Stromal cell of bone marrow (primary cell): ENCODE results near the gene MOB3C.
"Not testable (repeated sequence)": the region's sequence is repeated elsewhere in the genome, so short reads cannot be mapped to it uniquely, and the experiment has no call there.

Experiments
- DNase-seq: peaks from one replicate; pipeline ENCODE4 v3.0.0-alpha.2; 2012; ENCODE audit warnings: low read depth

The MOB3C gene

DNA sequence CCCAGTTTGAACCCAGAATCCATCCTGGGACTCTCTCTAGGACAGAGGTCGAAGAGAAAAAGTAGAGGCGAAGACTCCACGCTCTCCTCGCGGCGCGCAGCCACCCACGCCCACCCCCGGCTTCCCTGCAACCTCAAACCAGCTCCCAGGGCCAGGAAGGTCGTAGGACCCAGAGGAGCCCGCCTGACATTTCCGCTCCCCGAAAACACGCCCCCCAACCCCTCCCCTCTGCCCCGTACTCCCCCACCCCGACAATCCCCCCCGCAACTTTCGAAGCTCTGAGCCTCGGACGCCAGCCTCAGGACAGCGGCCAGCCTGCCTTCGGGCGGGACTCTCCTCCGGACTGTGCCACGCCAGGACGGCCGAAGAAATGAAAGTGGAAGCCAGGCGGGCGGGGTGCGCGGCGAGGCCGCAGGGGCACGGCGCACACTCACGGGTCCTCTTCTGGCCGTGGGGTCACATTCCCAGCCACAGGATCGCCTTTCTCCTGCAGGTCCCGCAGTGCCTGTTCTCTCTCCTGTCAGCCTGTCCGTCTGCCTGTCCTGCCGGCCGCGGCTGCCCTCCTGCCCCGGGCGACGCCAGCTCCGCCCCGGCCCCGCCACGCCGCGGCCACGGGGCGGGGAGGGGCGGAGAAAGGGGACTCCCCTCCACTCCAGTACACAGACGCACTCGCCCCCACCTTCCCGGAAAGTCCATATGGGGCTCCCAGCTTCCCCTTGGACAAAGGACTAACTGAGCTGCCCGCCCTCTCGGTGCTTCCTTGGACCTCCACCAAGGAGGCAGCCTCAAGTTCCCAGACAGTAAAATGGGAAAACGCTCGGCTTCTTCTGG, at the start of gene MOB3C:
Gene MOB3C, minus strand, starts transcription at position 535 of the 831 bp plus-strand sequence. CDS start 3,490 bp downstream, outside the sequence.
- DNase-seq = peak; percentile 80

DNA sequence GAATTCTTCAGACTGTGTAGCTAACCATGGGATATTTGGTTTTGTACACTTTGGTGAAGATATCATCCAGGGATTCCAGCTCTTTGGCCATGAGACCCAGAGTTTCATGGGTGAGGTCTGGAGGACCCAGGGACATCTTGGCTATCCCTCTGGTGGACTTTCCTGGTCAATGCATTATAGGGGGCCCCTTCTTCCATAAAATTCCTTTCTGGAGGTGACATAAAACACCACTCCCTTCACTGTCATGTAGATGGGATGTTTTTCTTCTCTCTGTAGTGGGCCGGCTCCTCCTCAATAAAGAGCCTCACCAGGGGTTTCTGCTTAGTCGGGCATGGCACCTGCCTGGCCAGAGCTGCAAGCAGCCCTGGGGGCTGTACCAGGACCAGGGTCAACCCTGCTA, 49.4 kb upstream of the MOB3C start:
- DNase-seq = no peak

DNA sequence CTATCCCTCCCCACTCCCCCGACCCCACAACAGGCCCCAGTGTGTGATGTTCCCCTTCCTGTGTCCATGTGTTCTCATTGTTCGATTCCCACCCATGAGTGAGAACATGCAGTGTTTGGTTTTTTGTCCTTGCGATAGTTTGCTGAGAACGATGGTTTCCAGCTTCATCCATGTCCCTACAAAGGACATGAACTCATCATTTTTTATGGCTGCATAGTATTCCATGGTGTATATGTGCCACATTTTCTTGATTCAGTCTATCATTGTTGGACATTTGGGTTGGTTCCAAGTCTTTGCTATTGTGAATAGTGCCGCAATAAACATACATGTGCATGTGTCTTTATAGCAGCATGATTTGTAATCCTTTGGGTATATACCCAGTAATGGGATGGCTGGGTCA, 46.3 kb upstream of the MOB3C start:
- not testable (repeated sequence) for DNase-seq

DNA sequence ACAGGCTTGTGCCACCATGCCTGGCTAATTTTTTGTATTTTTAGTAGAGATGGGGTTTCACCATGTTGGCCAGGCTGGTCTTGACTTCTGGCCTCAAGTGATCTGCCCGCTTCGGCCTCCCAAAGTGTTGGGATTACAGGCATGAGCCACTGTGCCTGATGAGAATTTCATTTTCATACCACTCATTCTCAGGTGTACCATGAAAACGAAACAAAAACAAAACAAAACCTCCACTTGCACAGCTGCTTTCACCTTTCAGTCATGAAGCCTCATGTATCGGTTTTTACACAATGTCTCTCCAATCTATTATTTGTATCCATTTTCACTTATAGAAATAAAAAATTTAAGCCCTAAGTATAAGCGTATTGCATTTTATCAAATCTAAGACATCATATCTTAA, 43.5 kb upstream of the MOB3C start:
- DNase-seq = not testable (repeated sequence)

DNA sequence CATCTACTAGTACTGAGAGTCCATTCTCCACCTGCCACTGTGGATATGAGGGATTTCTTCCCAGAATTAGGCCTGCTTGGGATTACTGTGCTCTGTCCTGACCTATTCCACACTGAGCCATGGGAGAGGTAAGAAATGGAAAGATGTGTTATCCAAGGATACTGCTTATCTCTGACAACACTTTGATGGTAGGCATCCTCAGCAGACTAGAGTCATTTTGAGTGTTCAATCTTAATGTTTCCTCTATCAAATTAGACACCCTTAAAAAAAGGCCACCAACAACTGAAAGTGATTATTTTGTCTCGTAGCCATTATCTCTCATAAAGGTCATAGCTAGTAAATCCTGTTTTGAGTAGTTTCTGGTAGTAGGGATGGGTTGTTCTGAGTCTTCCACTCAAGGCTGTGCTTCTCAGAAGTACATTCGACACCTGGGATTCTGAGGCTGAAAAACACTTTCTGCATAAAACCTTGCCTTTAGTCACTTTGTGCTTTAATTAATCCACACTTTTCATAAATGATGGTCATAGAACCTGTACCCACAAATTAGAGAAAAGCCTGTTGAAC, 42.8 kb upstream of the MOB3C start:
- no peak for DNase-seq

DNA sequence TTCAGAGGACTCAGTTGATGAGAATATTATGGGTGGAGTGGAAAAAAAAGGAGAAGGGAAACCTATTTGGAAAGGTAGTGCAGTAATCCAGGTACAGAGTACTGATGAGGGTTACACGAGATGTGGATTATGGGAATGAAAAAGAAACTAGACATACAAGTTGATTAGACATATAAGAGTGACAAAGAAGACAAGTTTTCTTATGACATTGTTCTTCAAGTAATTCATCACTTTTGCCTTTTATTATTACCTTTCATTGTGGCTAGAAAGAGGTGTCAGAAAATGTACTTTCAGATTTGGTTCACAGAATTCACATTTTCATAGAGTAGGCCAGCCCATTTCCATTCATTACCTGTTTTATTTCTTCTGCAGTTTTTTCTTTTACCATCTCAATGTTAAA, 41.2 kb upstream of the MOB3C start:
- no peak for DNase-seq

DNA sequence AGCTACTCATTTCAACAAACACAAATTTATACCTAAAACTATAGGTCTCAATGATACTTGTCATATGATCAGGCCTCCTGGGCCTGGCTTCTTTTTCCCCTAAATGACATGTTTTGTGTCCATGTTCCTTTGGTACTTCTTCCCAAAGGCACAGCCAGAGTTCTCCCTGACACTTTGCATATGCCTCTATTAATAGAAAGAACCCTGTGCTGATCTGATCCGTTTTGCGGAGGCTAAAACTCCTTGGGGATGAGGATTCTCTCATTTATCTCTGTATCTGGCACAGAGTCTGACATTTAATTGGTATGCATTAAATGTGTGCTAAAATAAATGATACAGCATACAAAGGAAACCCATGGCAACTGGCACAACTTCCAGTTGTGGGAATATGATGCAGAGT, 40.0 kb upstream of the MOB3C start:
- DNase-seq = no peak

DNA sequence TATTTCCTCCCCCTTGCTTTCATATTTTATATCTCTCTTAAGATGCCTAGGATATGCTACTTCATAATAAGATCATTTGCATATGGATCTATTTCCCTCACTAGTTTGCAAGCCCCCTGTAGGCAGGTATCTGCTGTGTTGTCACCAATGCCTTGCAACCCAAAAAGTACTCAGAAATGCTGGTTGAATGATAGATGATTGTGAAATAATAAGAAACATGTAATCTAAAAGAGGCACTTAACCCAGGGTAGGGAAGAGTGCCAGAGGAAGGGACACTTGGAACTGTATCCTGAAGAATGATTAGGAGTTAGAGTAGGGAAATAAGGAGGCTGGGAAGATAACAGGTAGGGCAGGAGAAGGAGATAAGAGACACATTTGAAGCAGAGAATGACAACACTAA, 39.2 kb upstream of the MOB3C start:
- no peak for DNase-seq

DNA sequence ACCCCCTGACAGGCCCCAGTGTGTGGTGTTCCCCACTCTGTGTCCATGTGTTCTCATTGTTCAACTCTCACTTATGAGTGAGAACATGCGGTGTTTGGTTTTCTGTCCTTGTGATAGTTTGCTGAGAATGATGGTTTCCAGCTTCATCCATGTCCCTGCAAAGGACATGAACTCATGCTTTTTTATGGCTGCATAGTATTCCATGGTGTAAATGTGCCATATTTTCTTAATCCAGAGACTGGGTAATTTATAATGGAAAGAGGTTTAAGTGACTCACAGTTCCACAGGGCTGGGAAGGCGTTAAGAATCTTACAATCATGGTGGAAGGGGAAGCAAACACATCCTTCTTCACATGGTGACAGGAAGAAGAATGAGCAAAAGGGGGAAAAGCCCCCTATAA, 38.1 kb upstream of the MOB3C start:
- not testable (repeated sequence) for DNase-seq

DNA sequence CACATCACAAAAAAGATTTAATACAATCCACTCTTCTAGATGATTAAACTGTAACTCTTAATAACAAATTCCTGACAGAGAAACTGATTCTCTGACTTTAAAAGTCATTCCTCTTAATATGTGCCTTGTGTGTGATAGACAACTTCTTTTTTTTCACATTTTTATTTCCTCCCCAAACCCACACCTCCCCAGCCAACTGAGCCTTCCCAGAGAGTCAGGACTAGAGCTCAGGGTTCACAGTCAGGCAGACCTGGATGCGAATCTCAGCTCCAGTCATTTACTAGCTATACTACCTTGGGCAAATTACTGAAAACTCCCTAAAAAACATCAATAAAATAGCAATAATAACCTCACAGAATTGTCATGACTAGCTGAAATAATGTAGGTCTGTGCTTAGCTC, 37.4 kb upstream of the MOB3C start:
- no peak for DNase-seq

DNA sequence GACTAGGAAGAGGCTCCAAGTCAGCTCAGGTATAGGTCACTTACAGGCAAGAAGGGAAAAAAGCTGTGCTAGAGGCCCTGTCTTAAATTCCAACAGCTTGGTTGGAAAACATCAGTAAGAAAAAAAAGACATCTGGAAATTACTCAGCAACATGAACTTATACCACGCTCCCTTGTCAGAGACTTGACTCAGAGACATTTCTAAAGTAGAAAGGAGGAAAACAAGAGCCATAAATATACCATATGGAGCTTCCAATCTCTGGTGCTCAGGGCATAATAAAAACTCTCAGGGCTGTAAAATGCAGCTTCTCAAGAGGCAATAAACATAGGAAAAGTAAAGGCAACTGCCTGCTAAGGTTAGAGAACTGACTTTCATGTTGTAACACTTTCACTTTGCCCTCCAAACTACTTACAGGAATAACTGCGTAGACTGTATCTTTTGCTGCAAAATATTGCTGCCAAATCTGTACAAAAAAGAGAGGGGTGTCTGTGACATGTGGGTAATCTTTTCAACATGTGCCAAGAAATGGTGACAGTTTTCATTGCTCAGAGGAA, 36.9 kb upstream of the MOB3C start:
- DNase-seq = no peak

DNA sequence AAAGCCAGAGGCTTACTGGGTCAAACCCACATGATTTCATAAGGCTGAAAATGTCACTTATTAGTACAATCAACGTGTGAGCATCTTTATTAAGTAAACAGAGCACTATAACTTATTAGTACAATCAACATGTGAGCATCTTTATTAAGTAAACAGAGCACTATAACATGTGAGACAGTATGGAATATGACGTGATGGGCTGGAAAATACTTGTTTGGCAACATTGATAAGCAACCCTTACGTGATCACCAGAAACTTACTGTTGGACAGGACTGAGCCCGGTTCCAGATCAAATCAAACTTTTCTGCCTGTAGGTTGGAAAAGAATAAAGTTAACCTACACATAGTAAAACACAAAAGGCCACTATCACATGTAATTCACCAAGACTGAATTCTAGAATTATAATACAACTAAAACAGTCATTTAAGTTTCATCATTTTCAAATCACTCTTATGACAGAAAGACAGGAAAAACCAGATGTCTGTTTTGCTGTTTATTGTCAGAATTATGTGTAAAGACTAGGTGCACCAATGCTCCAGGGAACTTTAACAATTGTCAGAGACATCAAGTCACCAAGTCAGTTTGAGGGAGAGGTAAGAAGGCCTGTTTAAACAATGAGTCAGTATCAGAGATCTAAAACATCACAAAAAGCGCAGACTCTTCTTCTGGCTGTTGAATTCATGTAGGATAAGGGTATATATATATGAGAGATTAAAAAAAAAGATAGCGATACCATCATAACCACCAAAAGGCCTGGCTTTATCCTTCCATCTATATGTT, 35.9 kb upstream of the MOB3C start:
- no peak for DNase-seq

DNA sequence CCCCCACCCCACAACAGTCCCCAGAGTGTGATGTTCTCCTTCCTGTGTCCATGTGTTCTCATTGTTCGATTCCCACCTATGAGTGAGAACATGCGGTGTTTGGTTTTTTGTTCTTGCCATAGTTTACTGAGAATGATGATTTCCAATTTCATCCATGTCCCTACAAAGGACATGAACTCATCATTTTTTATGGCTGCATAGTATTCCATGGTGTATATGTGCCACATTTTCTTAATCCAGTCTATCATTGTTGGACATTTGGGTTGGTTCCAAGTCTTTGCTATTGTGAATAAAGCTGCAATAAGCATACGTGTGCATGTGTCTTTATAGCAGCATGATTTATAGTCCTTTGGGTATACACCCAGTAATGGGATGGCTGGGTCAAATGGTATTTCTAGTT, 34.5 kb upstream of the MOB3C start:
- DNase-seq = not testable (repeated sequence)

DNA sequence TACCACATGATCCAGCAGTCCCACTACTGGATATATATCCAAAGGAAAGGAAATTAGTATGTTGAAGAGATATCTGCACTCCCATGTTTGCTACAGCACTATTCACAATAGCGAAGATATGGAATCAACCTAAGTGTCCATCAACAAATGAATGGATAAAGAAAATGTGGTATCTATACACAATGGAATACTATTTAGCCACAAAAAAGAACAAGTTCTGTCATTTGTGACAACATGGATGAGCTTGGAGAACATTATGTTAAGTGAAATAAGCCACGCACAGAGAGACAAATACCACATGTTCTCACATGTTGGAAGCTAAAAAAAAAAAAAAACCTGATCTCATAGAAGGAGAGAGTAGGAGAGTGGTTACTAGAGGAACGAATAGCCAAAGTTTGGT, 33.9 kb upstream of the MOB3C start:
- DNase-seq = no peak

DNA sequence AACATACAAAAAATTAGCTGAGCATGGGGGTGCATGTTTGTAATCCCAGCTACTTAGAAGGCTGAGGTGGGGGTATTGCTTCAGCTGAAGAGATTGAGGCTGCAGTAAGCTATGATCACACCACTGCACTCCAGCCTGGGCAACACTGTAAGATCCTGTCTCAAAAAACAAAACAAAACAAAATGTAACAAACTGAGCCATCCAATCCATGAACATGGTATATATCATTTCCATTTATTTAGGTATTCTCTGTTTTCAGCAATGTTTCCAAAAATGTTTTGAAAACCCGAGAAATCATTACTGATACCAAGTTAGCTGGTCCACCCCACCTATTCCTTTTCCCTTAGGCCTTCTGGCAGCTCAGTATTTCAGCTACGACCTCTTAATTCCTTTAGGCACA, 33.2 kb upstream of the MOB3C start:
- no peak for DNase-seq

DNA sequence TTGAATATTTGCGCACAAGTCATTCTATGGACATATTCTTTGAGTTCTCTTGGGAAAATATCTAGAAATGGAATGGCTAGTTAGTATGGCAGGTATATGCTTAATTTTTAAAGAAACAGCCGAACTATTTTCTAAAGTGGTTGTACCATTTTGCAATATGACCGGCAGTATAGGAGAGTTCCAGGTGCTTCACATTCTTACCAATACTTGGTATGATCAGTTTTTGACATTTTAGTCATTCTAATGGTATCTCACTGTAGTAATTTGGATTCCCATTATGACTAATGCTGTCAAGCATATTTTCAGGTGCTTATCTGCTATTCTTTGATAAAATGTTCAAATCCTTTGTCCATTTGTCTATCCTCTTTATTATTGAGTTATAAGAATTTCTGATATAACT, 31.0 kb upstream of the MOB3C start:
- no peak for DNase-seq

DNA sequence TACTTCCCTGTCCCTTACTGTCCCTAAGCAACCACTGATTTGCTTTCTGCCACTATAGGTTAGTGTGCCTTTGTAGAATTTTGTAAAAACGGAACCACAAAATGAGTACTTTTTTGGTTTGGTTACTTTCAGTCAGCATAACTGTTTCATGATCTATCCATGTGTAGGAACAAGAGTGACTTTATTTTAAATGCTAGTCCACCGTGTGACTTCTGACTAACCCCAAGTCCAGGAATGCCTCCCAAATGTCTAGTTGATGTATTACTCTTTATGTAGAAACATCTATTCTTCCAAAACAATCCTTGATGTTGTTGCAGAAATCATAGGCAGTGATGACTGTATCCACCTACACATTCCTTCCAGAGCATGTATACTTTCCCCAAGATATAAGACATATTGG, 30.2 kb upstream of the MOB3C start:
- DNase-seq = no peak

DNA sequence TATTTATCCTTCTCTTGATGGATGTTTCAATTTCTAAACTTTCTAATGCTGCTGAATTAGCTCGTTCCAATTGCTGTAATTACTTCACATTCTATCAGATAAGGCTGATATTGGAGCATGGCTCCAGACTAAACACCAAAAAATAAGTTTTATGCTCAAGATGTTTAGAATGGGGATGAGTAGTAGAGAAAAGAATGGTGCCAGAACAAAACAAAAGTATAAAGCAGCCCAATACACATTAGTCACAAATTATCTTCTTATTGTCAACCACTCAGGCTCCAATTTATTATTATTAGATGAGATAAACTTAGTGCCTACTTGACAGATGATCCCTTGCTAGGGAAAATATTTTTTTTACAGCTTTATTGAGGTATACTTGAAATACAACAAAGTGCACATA, 29.7 kb upstream of the MOB3C start:
- DNase-seq = no peak

DNA sequence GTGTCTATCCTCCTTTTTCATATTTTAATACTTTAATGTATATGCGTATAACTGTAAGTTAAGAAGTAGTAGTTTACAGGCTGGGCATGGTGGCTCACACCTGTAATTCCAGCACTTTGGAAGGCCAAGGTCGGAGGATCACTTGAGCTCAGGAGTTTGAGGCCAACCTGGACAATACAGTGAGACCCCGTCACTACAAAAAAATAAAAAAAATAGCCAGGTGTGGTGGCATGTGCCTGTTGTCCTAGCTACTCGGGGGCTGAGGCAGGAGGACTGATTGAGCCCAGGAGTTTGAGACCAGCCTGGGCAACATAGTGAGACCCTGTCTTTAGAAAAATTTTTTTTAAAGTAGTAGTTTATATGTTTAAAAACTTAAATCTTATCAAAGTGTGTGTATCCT, 29.2 kb upstream of the MOB3C start:
- DNase-seq = no peak

DNA sequence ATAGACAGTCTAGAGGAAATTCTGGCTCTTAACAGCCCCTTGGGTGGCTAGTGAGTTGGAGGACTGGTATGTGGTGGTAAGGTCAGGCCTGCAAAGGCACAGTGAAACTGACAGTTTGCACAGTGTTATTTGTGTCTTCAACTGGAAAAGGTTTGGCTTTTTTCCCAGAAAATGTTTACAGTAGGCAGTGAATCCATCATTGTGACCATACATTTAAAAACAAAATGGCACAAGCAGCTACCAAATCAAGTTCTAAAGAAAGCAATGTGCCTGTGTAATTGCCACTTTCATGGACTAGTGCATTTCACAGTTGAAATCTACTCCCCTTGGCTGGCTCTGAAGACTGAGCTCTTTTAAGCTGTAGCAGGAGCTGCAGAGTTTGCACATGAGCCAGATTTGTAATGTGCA, 26.8 kb upstream of the MOB3C start:
- peak; percentile 63 for DNase-seq

DNA sequence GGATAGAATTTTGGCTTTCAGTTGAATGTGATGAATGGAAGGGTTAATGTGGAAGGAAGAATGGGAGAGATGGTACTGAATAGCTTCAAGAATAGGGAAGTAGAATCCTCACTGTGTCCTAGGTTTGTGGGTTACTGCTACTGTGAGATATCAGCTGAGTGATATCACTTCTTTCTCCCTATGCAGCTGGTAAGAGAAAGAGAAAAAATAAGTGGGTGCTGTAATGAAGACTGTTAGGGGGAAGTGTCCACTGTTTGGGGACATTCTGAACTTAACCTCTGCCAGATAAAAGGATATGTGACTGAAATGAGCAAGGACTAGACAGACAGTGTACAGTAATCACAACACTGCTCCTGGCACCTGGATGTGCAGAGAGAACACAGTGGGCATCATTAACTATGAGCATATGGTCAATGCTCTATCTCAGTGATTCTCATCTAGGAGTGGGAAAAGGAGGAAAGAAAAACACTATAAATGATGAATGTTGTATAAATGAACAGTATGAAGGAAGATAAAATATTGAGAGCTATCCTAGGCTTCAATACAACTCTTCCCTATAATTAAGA, 25.6 kb upstream of the MOB3C start:
- no peak for DNase-seq

DNA sequence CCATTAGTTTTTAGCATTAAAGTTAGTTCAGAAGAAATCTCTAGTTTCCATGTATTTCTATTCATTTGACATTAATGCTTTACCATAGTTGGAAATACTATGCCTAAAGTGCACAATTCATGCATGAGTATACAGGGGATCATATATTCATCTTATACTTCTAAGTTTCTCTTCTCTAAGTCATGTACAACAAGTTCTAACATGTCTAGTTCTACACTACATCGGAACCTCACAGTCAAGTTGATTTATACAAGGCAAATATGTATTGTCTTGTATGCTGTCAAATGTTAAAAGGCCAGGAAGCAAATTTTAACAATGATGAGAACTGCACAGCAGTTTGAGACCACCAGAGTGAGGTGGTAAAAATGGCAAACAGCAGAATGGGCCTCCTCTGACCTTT, 22.9 kb upstream of the MOB3C start:
- DNase-seq = no peak

DNA sequence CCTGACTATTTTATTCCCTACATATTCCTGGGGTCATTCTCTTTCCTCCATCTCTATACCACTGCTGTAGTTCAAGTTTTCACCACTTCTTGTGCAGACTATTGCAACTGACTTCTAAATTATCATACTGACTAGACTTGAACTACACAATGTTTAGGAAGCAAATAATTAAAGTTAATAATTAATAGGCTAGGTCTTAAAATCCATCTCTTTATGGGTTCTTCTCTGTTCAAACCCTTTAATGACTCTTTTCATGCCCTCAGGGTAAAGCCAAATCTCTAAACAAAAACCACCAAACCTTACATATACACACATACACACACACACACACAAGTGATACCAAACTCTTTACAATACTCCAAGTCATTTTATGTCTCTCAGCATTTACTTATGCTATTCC, 22.3 kb upstream of the MOB3C start:
- DNase-seq = no peak
